Neural cell (in vitro differentiated cells): ENCODE measurements around the gene NRP2. TPM values are rescaled to one million over a fixed set of nuclear protein-coding genes. Genes with fewer than 3 reads are reported as not detected.

ENCODE experiments used
- H2AFZ ChIP-seq: fragments of 200-600, 300-800 bp; sonication (generic), shearing (Covaris generic); 2 replicates; pipeline ENCODE4 v1.6.0; 2014; ENCODE audit warnings: low read depth, mild to moderate bottlenecking, antibody characterized with exemption, low read length, moderate library complexity
- H3F3A ChIP-seq: fragments of 200-600 bp; shearing (Covaris generic); 2 replicates; pipeline ENCODE4 v1.6.1; 2016; ENCODE audit warnings: mild to moderate bottlenecking, moderate library complexity, mixed read lengths, antibody characterized with exemption, low read length; ENCODE audit not compliant: insufficient read depth, poor library complexity, severe bottlenecking
- H3K27ac ChIP-seq: fragments of 200-600, 300-800 bp; sonication (generic), shearing (Covaris generic); 2 replicates; pipeline ENCODE4 v1.5.1; 2014; ENCODE audit warnings: mild to moderate bottlenecking, low read length, moderate library complexity
- H3K27me3 ChIP-seq: fragments of 300-800, 200-600 bp; sonication (generic), shearing (Covaris generic); 2 replicates; pipeline ENCODE4 v1.6.0; 2014; ENCODE audit warnings: mild to moderate bottlenecking, low read depth, low read length, moderate library complexity; ENCODE audit not compliant: insufficient read depth
- H3K36me3 ChIP-seq: fragments of 300-800, 200-600 bp; sonication (generic), shearing (Covaris generic); 2 replicates; pipeline ENCODE4 v1.5.1; 2014; ENCODE audit warnings: mild to moderate bottlenecking, antibody characterized with exemption, low read length, moderate library complexity; ENCODE audit not compliant: insufficient read depth
- H3K4me2 ChIP-seq: fragments of 300-800, 200-600 bp; sonication (generic), shearing (Covaris generic); 2 replicates; pipeline ENCODE4 v1.6.0; 2014; ENCODE audit warnings: mild to moderate bottlenecking, low read length
- H3K4me3 ChIP-seq: fragments of 300-800, 200-600 bp; sonication (generic), shearing (Covaris generic); 2 replicates; pipeline ENCODE4 v1.5.1; 2014; ENCODE audit warnings: mild to moderate bottlenecking, low read length, moderate library complexity
- H3K79me2 ChIP-seq: fragments of 200-600 bp; shearing (Covaris generic); replicated peaks from 2 replicates; pipeline ENCODE4 v1.6.0; 2014; ENCODE audit warnings: mild to moderate bottlenecking, low read length, moderate library complexity; ENCODE audit not compliant: insufficient read depth
- H3K9ac ChIP-seq: fragments of 300-800, 200-600 bp; sonication (generic), shearing (Covaris generic); 2 replicates; pipeline ENCODE4 v1.6.1; 2016; ENCODE audit warnings: mild to moderate bottlenecking, low read length, mixed read lengths
- H3K9me2 ChIP-seq: fragments of 200-600 bp; shearing (Covaris generic); 2 replicates; pipeline ENCODE4 v1.6.1; 2016; ENCODE audit warnings: mild to moderate bottlenecking, low read length, mixed read lengths; ENCODE audit not compliant: insufficient read depth
- H3K9me3 ChIP-seq: fragments of 200-600, 300-800 bp; sonication (generic), shearing (Covaris generic); 2 replicates; pipeline ENCODE4 v1.6.1; 2016; ENCODE audit warnings: mild to moderate bottlenecking, mixed run types, low read length, moderate library complexity, mixed read lengths
- H4K20me1 ChIP-seq: fragments of 200-600 bp; shearing (Covaris generic); 2 replicates; pipeline ENCODE4 v1.6.1; 2016; ENCODE audit warnings: mild to moderate bottlenecking, mixed run types; ENCODE audit not compliant: insufficient read depth
- CTCF ChIP-seq: fragments of 450-650 bp; IDR thresholded peaks from 2 replicates; pipeline ENCODE4 v1.5.1; 2014; ENCODE audit warnings: antibody characterized with exemption, mild to moderate bottlenecking, moderate library complexity; ENCODE audit not compliant: poor library complexity, severe bottlenecking
- EP300 ChIP-seq: fragments of 450-650 bp; conservative IDR thresholded peaks from 2 replicates; pipeline ENCODE4 v1.6.1; 2014; ENCODE audit warnings: antibody characterized with exemption, mild to moderate bottlenecking, moderate library complexity; ENCODE audit not compliant: poor library complexity, severe bottlenecking
- EZH2 ChIP-seq: fragments of 200-600, 300-800 bp; shearing (Covaris generic), sonication (generic); IDR thresholded peaks from 2 replicates; pipeline ENCODE4 v1.6.1; 2014; ENCODE audit warnings: antibody characterized with exemption, low read length, borderline replicate concordance, mild to moderate bottlenecking; ENCODE audit not compliant: insufficient read depth, poor library complexity, severe bottlenecking
- MXI1 ChIP-seq: fragments of 450-650 bp; conservative IDR thresholded peaks from 2 replicates; pipeline ENCODE4 v1.6.1; 2014; ENCODE audit warnings: antibody characterized with exemption, mild to moderate bottlenecking; ENCODE audit not compliant: poor library complexity, severe bottlenecking
- POLR2AphosphoS5 ChIP-seq: IDR thresholded peaks from 2 replicates; pipeline ENCODE4 v1.6.1; 2012
- RAD21 ChIP-seq: fragments of 450-650 bp; conservative IDR thresholded peaks from 2 replicates; pipeline ENCODE4 v1.6.1; 2014; ENCODE audit warnings: antibody characterized with exemption, mild to moderate bottlenecking, moderate library complexity
- REST ChIP-seq: IDR thresholded peaks from 2 replicates; pipeline ENCODE4 v1.6.1; 2012; ENCODE audit warnings: borderline replicate concordance
- SMC3 ChIP-seq: fragments of 450-650 bp; conservative IDR thresholded peaks from 2 replicates; pipeline ENCODE4 v1.6.1; 2014; ENCODE audit warnings: antibody characterized with exemption, mild to moderate bottlenecking, moderate library complexity; ENCODE audit not compliant: poor library complexity
- TAF1 ChIP-seq: IDR thresholded peaks from 2 replicates; pipeline ENCODE4 v1.6.1; 2012; ENCODE audit warnings: low read depth
- polyA plus RNA-seq: library from polyadenylated mRNA; depleted of rRNA; stranded (reverse); fragments of >200 nt; gene quantifications from 2 replicates; pipeline ENCODE4 v1.2.3, GENCODE V29; 2014

NRP2 gene
- polyA plus RNA-seq, 1 donor from 2014 or later, result 30.2 TPM

GRCh38 chr2:205785507-205786260 lies 103.4 kb downstream of the NRP2 start:
- H3K4me2 ChIP-seq, result no peak overlapping the region
- no peak overlapping the region for H3K27ac ChIP-seq

GRCh38 chr2:205786976-205787375 lies 104.7 kb downstream of the NRP2 start:
- Histone ChIP-seq H3K79me2 (no peaks in the 10 kb centered on the region), H3K27ac (no peak overlapping the region), H3K9me3 (no peaks in the 10 kb centered on the region), H3K4me3 (no peak overlapping the region), H3K27me3 (no peaks in the 10 kb centered on the region), H3K9ac (no peak overlapping the region), H3K9me2 (no peaks in the 10 kb centered on the region), H3F3A (no peaks in the 10 kb centered on the region), H3K4me2 (no peak overlapping the region), H3K36me3 (no peaks in the 10 kb centered on the region), H4K20me1 (no peaks in the 10 kb centered on the region), H2AFZ (no peak overlapping the region)
- TF ChIP-seq REST (no peak), TAF1 (no peak), EP300 (no peak), MXI1 (no peak), RAD21 (no peak)

More at GRCh38 chr2:205785507-205786260, 103.4 kb downstream of the NRP2 start:
- no peak overlapping the region for H3K9ac ChIP-seq
- H3K9me2 ChIP-seq, result no peaks in the 10 kb centered on the region
- no peak overlapping the region for H2AFZ ChIP-seq
- H4K20me1 ChIP-seq, result no peaks in the 10 kb centered on the region
- no peaks in the 10 kb centered on the region for H3K9me3 ChIP-seq
- no peaks in the 10 kb centered on the region for H3F3A ChIP-seq
- H3K27me3 ChIP-seq, result no peaks in the 10 kb centered on the region
- TF ChIP-seq SMC3 (no peak), POLR2AphosphoS5 (no peak), RAD21 (no peak), EZH2 (no peak), TAF1 (no peak), CTCF (no peak), MXI1 (no peak), EP300 (no peak), REST (no peak)
- no peaks in the 10 kb centered on the region for H3K36me3 ChIP-seq
- no peaks in the 10 kb centered on the region for H3K79me2 ChIP-seq
- no peak overlapping the region for H3K4me3 ChIP-seq
